ENCODE data around the gene PHLDA2.

The PHLDA2 gene

GRCh38 chr11:2911088-2911784, 18.0 kb downstream of the PHLDA2 start:
- no peak for DNase-seq
- H3F3A ChIP-seq (ENCODE audit: insufficient read depth, low read length), result no peaks in the 10 kb centered on the region
- H3K4me3 ChIP-seq (ENCODE audit: low read length), result no peak overlapping the region
- no peaks in the 10 kb centered on the region for H3K79me2 ChIP-seq (ENCODE audit: low read length)
- no peaks in the 10 kb centered on the region; the same call in 1 of the 2 replicates for H3K4me1 ChIP-seq (ENCODE audit: low read length)
- H3K9ac ChIP-seq (ENCODE audit: low read length), result no peak overlapping the region
- H3K27me3 ChIP-seq (replicated peaks; ENCODE audit: insufficient read depth, low read length), result no peaks in the 10 kb centered on the region
- no peak for TF ChIP-seq EZH2 (optimal IDR thresholded peaks at IDR 0.05; ENCODE audit: low read depth, low read length)
- TF ChIP-seq CTCF (IDR thresholded peaks at IDR 0.05; ENCODE audit: low read length), result no peak
- no peak for TF ChIP-seq EZH2phosphoT487 (IDR thresholded peaks at IDR 0.05; ENCODE audit: low read length)
- H3K9me2 ChIP-seq (replicated peaks; ENCODE audit: insufficient read depth, low read length), result no peaks in the 10 kb centered on the region
- no peak overlapping the region for H3K27ac ChIP-seq (ENCODE audit: low read length)
- no peaks in the 10 kb centered on the region for H3K9me3 ChIP-seq (replicated peaks; ENCODE audit: insufficient read depth, low read length)
- no peak overlapping the region for H3K4me2 ChIP-seq (ENCODE audit: low read depth, low read length)
- H4K20me1 ChIP-seq (ENCODE audit: insufficient read depth, low read length), result no peaks in the 10 kb centered on the region
- H3K36me3 ChIP-seq (replicated peaks; ENCODE audit: insufficient read depth, low read length), result no peaks in the 10 kb centered on the region
- no peak overlapping the region for H2AFZ ChIP-seq (ENCODE audit: low read length)

DNA sequence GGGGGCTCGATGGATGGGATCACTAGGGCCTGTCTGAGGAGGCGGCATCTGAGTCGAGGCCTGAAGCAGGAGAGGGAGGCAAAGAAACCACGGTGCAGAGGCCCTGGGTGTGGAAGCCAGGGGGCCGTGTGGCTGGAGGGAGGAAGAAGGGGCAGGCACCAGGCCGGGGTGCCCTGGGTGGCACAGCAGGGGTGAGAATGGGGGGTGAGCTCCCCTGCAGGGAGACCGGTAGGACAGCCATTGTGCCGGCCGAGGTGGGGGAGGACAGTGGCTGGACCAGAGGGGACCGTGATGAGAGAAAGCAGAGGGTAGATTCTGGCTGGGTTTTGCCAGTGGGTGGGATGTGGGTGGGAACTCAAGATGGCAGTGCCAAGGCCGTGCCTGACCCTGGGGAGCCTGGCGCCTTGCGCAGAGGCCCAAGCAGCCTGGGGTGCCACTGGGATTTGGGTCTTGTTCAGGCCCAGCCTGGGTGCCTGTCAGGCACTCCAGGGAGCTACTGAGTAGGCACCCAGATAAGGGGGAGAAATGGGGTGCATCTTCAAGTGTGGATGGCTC, 18.7 kb downstream of the PHLDA2 start:
- Histone ChIP-seq H3K9me3 (replicated peaks; ENCODE audit: insufficient read depth, low read length) (no peaks in the 10 kb centered on the region), H3K9me2 (replicated peaks; ENCODE audit: insufficient read depth, low read length) (no peaks in the 10 kb centered on the region), H3K79me2 (ENCODE audit: low read length) (no peaks in the 10 kb centered on the region), H3K4me1 (ENCODE audit: low read length) (no peaks in the 10 kb centered on the region; the same call in 1 of the 2 replicates), H3K9ac (ENCODE audit: low read length) (no peak overlapping the region), H3K27ac (ENCODE audit: low read length) (no peak overlapping the region), H3F3A (ENCODE audit: insufficient read depth, low read length) (no peaks in the 10 kb centered on the region), H2AFZ (ENCODE audit: low read length) (no peak overlapping the region), H4K20me1 (ENCODE audit: insufficient read depth, low read length) (no peaks in the 10 kb centered on the region), H3K27me3 (replicated peaks; ENCODE audit: insufficient read depth, low read length) (no peaks in the 10 kb centered on the region), H3K36me3 (replicated peaks; ENCODE audit: insufficient read depth, low read length) (no peaks in the 10 kb centered on the region), H3K4me3 (ENCODE audit: low read length) (no peak overlapping the region), H3K4me2 (ENCODE audit: low read depth, low read length) (no peak overlapping the region)
- TF ChIP-seq EZH2 (optimal IDR thresholded peaks at IDR 0.05; ENCODE audit: low read depth, low read length) (no peak), EZH2phosphoT487 (IDR thresholded peaks at IDR 0.05; ENCODE audit: low read length) (no peak), CTCF (IDR thresholded peaks at IDR 0.05; ENCODE audit: low read length) (no peak)
- no peak for DNase-seq

- no peak for DNase-seq
- no peaks in the 10 kb centered on the region; the same call in 1 of the 2 replicates for H3K4me1 ChIP-seq (ENCODE audit: low read length)
- no peaks in the 10 kb centered on the region for H3K36me3 ChIP-seq (replicated peaks; ENCODE audit: insufficient read depth, low read length)
- H3K9me2 ChIP-seq (replicated peaks; ENCODE audit: insufficient read depth, low read length), result no peaks in the 10 kb centered on the region
- H4K20me1 ChIP-seq (ENCODE audit: insufficient read depth, low read length), result no peaks in the 10 kb centered on the region
- H3K27ac ChIP-seq (ENCODE audit: low read length), result no peak overlapping the region
- TF ChIP-seq EZH2 (optimal IDR thresholded peaks at IDR 0.05; ENCODE audit: low read depth, low read length) (no peak), CTCF (IDR thresholded peaks at IDR 0.05; ENCODE audit: low read length) (no peak), EZH2phosphoT487 (IDR thresholded peaks at IDR 0.05; ENCODE audit: low read length) (no peak)
- no peaks in the 10 kb centered on the region for H3F3A ChIP-seq (ENCODE audit: insufficient read depth, low read length)
- no peak overlapping the region for H3K4me3 ChIP-seq (ENCODE audit: low read length)
- H3K9ac ChIP-seq (ENCODE audit: low read length), result no peak overlapping the region
- H3K9me3 ChIP-seq (replicated peaks; ENCODE audit: insufficient read depth, low read length), result no peaks in the 10 kb centered on the region
- no peaks in the 10 kb centered on the region for H3K27me3 ChIP-seq (replicated peaks; ENCODE audit: insufficient read depth, low read length)
- no peaks in the 10 kb centered on the region for H3K79me2 ChIP-seq (ENCODE audit: low read length)
- no peak overlapping the region for H3K4me2 ChIP-seq (ENCODE audit: low read depth, low read length)
- H2AFZ ChIP-seq (ENCODE audit: low read length), result no peak overlapping the region
Observed at GRCh38 chr11:2909133-2909902, 19.9 kb downstream of the PHLDA2 start.

Data from MM.1S (cell line).